Hypothalamus (tissue), 51 donors: ENCODE results near the gene ATP5PF.
A peak's percentile ranks its signal among the peaks of the same experiment; 100 is the strongest.
"Not testable (repeated sequence)": the region's sequence is repeated elsewhere in the genome, so short reads cannot be mapped to it uniquely, and the experiment has no call there.

ENCODE experiments used
- DNase-seq, 51 donors: peaks; one replicate each; lab custom pipeline; 2025; lab: John Stamatoyannopoulos, UW

Gene ATP5PF, protein sequence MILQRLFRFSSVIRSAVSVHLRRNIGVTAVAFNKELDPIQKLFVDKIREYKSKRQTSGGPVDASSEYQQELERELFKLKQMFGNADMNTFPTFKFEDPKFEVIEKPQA

DNA sequence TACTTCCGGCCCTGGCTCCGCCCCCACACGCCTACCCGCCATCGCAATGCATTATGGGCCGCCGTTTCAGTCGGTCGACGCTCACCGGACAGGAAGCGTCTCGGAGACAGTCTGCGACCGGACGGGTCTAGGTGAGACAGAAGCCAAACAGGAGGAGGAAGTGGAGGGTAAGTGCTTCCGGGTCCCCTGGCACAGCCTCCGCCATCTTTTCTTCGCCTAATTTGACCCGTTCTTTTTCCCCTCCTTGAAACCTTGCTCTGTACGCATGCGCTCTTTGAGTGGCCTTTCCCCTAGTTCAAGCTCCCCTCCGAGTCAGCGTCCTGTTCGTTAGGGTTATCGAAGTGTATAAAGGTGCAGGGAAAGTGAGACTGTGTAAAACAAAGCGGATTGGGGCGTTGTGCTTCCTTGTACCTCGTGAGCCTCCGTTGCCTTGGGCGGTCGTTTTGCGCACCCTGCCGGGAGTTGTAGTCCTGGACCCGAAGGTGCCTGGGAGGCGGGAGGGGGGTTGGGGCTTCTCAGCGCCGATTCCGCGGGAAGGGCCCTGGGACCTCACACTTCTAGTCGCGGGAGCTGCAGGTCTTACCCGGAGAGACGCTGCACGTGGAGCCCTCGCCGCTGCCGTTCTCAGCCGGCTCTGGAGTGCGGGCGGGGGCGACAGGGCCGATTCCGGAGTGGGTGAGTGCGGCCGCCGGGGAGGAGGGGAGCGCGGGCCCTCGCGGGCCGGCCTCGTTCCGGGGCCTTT lies at the start of gene ATP5PF, which contains the start of gene GABPA:
ATP5PF (minus strand) TSS at position 1 of the 742 bp plus-strand sequence. CDS start 5,110 bp downstream, outside the sequence.
GABPA (plus strand) TSS at position 69 of the 742 bp plus-strand sequence. CDS start 6,627 bp downstream, outside the sequence.
- peak; percentile 85 to 100 (median 94) for DNase-seq

DNA sequence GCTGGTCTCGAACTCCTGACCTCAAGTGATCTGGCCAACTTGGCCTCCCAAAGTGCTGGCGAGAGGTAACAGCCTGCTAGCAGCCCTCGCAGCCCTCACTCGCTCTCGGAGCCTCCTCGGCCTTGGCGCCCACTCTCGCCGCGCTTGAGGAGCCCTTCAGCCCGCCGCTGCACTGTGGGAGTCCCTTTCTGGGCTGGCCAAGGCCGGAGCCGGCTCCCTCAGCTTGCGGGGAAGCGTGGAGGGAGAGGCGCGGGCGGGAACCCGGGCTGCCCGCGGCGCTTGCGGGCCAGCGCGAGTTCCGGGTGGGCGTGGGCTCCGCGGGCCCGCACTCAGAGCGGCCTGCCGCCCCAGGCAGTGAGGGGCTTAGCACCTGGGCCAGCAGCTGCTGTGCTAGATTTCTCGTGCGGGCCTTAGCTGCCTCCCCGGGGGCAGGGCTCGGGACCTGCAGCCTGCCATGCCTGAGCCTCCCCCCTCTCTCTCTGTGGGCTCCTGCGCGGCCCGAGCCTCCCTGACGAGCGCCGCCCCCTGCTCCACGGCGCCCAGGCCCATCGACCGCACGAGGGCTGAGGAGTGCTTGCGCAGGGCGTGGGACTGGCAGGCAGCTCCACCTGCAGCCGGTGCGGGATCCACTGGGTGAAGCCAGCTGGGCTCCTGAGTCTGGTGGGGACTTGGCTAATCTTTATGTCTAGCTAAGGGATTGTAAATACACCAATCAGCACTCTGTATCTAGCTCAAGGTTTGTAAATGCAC lies 43.6 kb upstream of the ATP5PF start:
- not testable (repeated sequence) for DNase-seq

DNA sequence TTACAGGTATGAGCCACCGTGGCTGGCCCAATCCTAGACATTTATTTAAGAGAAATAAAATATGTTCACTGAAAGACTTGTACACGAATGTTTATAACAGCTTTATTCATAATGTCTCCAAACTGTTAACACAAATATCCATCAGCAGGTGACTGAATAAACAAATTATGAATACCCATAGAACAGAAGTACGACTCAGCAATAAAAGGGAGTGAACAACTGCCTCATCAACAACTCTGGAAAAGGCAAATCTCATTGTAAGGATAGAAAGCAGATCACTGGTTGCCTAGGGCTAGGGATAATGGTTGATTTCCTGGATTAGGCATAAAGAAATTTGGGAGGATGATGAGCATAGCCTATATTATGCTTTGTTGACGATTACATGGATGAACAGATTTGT lies 41.7 kb upstream of the ATP5PF start:
- DNase-seq: no peak

DNA sequence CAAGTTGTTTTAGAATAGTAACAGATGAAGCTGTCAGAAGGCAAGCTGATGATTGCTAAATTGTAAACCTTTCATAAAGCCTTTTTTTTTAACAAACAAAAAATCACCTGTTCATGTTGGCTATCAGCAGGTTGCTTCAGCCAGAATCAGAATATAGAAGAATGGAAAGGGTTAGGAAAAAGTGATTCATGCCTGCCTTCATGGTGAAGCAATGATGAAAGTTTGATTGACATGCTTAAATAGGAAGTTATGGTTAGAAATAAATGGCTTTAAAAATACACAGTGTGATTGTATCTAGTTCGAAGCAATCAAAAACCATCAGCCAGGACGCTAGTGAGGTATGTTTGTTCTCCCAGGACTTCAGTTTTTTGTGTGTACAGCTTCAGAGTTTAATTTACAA lies 38.0 kb upstream of the ATP5PF start:
- DNase-seq: no peak

DNA sequence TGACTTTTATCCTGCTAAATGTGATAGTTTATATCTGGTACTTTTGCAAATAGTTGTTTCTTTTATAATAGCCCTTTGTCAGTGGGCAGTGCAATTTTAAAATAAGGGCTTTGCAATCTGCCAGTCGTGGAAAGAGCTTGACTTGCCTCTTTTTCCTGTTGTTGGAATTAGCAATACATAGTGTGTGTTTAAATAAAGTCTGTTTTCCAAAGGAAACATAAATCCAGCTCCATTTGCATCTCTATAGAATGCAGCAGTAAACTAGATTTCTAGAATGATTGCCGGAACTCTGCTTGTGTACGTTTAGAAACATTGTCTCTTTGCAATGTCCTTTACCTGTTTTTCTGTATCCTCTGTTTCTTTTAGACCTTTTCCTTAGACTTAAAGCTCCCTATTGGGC lies 33.2 kb upstream of the ATP5PF start:
- no peak for DNase-seq

DNA sequence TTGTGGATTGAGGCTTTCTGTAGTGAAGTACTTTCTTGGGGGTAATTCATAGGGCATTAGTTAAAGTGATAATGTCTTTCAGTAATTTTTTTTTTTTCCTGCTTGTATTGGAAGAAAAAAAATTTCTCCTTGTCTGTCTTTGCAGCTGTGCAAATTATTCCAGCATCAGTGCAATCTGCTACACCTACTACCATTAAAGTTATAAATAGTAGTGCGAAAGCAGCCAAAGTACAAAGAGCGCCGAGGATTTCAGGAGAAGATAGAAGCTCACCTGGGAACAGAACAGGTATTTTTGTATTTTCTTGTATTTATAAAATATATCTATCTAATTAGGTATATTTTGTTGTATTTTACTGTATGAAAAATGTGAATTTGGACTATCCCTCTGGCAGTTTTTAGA lies 29.4 kb upstream of the ATP5PF start:
- no peak for DNase-seq

DNA sequence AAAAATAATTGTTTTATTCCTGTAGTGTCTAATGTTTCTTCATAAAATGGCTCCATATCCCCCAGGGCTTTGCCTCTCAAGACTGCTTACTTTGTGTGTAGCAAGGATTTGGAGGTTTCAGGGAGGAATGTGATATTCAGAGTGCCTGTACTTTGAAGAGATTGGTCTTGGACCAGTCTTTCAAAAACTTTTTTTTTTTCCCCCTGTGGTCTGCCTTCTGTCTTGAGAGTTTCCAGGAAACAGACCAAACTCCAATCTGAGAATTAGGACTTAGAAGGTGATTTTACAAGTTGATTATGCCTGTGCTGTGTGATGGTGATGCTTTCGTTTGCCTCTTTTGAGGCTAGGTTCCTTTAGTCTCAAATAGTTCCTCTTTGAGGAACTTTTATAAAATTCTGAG lies 26.0 kb upstream of the ATP5PF start:
- no peak for DNase-seq

DNA sequence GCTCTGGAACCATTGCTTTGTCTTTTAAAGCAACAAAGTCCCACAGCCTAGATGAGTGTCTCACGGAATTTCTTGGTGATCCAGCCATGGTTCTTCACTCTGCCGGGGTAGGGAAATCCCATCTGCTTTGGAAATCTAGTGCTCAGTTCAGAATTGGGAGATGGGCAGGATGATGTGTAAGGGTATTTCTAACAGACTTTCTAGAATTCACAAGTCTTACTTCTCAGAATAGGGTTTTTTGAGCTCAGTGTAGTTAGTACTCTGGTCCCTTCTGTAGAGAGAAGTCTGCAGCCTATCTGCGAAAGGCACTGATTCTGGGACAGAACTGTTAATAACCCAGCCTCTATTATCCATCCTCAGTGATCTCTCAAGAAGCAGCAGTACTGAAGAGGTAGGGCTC lies 25.4 kb upstream of the ATP5PF start:
- DNase-seq: no peak

DNA sequence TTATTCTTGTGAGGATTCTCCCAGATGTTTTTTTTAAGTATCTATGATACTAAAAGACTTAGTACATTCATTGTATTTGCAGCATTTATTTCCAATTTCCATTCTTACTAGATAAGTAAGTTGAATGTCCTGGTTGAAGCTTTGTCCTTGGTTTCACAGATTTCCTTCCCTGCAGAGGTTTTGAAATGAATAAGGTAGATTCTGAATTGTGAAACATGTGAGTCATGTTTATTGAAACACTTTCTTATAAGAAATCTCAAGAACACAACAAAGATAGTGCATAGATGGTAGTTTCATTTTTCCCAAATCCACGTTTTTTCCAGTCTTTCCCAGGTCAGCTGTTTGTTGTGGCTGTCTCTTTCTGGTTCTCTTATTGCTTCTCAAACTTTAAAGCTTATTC lies 24.9 kb upstream of the ATP5PF start:
- DNase-seq: no peak

DNA sequence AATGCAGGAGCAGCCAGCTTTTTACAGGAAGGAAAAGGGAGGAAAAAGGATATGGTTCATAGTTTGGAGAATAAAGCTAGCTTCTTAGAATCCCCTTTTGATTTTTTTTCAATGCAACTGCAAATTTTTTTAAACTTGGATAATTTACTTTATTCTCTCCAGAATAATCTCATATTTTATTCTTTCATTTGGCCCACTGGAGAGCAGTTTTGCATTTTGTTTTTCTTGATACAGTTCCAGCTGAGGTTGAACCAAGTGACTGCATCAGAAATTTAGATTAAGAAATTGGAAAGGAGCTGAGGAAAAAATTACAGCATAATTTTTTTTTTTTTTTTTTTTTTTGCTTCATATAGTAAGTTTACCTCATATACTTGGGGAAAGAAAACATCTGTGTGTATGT lies 22.8 kb upstream of the ATP5PF start:
- no peak for DNase-seq

DNA sequence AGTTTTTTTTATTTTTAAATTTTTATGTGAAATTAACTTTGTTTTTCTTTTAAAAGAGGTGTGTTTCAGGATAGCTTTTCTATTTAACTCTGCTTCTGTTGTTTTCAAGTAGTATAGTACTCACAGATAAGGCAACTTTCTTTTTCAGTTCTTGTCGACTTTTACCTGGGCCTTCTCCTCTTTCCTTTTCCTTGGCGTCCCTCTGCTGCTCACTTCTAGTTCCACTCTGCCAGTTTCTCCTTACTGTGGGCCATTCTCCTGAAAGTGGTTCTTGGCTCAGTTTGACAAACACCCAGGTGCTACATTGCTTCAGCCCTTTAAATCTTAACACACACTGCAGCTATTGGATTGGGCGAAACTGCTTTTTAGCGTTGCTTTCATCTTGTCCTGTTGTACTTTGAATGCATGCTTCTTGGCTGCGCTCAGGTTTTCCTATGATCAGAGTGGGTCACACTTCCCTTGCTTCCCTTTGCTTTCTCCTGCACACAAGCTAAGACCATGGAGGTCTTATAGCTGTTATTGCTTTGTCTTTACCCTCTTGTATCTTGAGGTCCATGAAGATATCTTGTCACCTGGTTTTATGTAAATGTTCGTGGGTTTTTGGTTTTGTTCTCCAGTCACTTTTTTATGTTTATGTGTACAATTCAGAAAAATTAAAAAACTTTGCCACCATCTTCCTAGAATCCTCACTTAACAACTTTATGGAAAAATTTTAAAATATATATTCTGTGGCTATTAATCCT lies 21.7 kb upstream of the ATP5PF start:
- no peak for DNase-seq

DNA sequence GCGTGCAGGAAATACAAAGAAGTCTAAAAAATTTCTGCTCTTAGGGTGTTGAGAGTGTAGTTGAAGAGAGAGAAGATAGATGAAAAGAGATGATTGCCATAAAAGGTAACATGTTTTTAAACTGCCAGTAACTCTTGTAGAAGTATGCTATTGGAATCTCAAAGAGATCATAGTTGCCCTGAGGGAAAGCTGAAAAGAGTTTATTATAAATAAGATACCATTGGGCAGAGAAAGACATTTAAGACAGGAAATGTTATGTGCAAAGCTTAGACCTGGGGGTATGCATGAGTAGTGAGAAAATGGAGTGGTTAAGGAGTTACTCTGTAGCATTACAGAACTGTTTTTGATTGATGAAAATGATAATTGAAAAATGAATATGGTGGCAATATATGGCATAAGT lies 17.7 kb upstream of the ATP5PF start:
- DNase-seq: no peak

DNA sequence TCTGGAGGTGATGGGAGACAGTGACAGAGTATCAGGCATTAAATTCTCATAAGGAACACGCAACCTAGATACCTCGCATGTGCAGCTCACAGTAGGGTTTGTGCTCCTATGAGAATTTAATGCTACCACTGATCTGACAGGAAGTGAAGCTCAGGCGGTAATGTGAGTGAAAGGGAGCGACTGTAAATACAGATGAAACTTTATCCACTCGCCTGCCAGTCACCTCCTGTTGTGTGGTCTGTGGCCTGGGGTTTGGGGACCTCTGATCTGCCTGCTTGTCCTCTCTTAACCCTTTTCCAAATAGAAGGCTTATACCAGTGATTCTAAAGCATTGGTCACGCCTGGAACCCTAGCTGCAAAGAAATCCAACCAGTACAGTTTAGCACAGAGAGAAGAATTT lies 15.4 kb upstream of the ATP5PF start:
- no peak for DNase-seq

DNA sequence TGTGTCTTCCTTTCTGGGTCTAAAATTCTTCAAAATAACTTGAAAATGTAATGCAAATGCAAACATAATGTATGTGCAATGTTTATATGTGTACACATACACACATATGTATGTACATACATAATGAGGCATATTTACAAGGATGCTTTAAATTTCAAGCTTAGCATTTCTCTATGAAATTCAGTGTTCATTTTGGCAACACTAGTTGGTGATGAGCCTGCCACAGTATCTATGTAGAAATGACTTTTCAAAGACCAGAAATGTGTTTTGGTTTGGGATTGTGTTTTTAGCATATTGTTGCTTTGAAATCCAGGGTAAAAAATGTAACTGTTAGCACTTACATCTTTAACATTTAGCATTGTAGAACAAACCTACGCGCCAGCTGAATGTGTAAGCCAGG lies 10.2 kb upstream of the ATP5PF start:
- DNase-seq: no peak

DNA sequence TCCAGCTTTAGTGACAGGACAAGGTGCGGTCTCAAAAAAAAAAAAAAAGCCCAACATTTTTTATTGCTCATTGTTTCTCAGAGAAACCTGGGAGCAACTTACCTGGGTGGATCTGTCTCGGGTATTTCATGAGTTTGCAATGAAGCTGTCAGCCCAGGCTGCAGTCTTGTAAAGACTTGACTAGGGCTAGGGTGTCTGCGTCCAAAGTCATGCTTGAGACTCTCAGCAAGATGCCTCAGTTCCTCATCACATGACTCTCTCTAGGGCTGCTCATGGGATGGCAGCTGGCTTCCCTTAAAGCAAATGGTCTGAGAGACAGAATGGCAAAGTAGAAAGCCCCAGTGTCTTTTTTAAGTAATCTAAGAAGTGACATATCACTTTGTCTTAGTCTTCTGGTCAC lies 8.2 kb upstream of the ATP5PF start:
- DNase-seq: no peak

DNA sequence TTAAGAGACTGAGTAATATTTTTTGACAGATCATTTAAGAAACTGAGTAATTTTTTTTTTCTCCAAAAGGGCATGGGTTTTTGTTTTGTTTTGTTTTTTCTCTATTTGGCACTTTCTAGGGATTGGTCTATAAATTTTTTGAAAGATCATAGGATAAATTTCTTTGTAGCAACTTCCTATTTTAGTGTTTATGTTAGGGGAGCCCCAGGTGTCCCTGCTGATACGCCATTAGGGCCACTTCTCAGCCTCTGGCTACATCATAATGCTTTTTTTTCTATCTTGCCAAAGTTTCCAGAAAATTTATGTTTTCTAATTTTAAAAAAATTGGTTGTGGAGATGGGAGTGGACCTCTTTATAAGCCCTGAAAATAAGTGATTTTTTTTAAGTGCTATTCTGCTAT lies 2.7 kb upstream of the ATP5PF start:
- no peak for DNase-seq

DNA sequence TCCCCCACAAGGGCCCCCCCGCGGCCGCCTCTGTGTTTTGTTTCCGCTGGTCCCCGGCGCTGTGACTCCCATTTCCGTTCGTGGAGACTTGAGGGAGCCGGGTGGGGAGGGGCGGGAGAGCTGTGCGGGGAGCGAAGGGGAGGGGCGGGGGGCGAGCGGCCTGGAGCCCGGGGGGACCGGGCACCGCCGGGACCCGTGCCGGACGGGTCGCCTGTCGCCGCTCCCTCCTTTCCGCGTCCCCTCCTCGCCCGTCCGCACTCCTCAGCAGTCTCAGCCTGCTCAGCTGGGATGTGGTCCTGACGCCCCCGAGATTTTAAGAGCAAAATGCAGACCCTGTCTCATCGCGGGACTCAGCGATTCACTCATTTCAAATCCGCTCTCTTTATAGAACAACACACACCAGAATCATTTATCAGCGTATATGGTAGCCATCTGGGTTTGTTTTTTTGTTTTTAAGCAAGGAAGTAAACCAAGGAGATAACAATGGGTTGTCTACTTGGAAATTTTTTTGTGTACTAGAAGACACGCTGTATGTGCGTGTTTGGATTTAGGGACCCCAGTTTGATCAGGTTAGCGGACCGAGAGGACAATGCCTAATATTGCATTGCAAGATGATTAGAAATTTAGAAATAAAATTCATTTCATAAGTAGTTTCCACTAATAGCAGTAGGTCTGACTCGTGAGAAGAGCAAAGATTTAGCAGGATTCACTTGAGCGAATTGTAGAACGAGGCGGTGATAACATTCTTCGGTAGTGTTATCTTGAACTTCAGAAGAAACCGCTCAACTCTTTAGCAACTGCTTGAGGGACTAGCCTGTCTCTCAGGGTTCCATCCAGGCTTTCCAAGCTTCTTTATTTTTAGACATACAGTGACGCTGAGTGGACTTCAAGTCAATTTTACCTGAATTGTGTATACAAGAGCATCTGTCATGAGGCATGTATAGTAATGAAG lies 1.2 kb upstream of the ATP5PF start:
- peak in 30 of 51 donors; percentile 56 to 91 (median 84) for DNase-seq

DNA sequence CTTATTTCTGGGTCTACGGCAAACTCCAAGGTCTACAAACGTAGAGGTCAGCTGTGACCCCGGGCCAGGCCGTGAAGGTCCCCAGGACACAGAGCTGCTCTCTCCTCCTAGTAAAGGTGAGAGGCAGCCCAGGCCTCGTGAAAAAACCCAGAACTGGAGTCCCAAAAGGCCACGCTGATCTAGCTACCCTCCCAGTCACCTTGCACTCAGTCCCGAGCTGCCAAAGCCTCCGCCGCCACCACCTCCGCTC lies 125 bp downstream of the ATP5PF start:
- DNase-seq: no peak

DNA sequence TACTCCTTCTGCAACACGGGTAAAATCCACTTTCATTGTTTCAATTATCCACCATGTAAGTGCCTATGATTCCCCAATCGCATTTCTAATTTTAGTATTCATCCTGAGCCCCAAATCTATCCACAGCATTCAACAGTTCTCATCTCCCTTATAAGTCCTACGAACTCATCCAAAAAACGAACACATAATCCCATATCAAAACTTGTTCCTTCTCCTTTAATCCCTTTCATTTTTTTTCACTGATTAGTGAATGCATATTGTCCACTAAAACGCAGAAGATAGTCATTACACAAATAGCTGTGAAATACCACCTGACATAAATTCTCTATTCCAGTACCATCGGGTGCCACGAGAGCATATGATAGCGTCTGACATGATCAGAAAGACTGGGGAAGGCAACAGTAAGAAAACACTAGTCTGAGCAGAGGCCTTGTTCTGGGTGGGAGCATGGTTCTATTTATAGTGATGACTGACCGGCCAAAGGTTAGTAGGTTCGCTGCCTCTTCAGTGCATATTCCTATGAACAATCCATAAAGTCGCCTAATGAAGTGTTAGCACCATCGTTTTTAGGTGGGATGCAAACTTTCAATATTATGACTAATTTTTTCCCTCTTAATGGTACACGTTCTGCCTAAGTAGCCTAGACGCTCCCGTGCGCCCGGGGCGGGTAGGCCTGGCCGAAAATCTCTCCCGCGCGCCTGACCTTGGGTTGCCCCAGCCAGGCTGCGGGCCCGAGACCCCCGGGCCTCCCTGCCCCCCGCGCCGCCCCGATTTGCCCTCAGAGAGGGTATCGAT lies 648 bp downstream of the ATP5PF start:
- peak in 7 of 51 donors; percentile 22 to 52 (median 37) for DNase-seq
